Measurements from ENCODE around the gene VAMP2.

GRCh38 chr17:8110907-8111306 lies 51.8 kb downstream of the VAMP2 start:
- TF ChIP-seq CTCF (conservative IDR thresholded peaks at IDR 0.05; ENCODE audit: low read length) (no peak), EZH2phosphoT487 (IDR thresholded peaks at IDR 0.05; ENCODE audit: borderline replicate concordance) (no peak)

Data from Loucy (cell line).